GM23338 (cell line): Measurements from ENCODE around the gene PLD5. TPM values are rescaled to one million over a fixed set of nuclear protein-coding genes. Genes with fewer than 3 reads are reported as not detected.
A peak's percentile ranks its signal among the peaks of the same experiment; 100 is the strongest.
"Not testable (repeated sequence)": the region's sequence is repeated elsewhere in the genome, so short reads cannot be mapped to it uniquely, and the experiment has no call there.

ENCODE experiments used
- ATAC-seq: fragments of 200-7000 bp; cut with Tn5 transposase; 3 replicates; pipeline ENCODE4 v1.9.1; 2020
- DNase-seq: peaks from one replicate; pipeline ENCODE4 v3.0.0-alpha.2; 2015; ENCODE audit warnings: low spot score
- H2AFZ ChIP-seq: fragments of 200-600 bp; sonication (generic); 2 replicates; pipeline ENCODE4 v1.8.0; 2016; ENCODE audit warnings: antibody characterized with exemption, mild to moderate bottlenecking, moderate library complexity
- H3F3A ChIP-seq: fragments of 200-600 bp; sonication (generic); replicated peaks from 2 replicates; pipeline ENCODE4 v1.8.0; 2017; ENCODE audit warnings: antibody characterized with exemption, mixed run types, low read depth
- H3K27ac ChIP-seq: fragments of 200-600 bp; sonication (generic); 2 replicates; pipeline ENCODE4 v1.6.1; 2016; ENCODE audit warnings: low read depth
- H3K27me3 ChIP-seq: fragments of 200-600 bp; sonication (generic); 2 replicates; pipeline ENCODE4 v1.8.0; 2016; ENCODE audit warnings: mild to moderate bottlenecking, mixed run types, moderate library complexity; ENCODE audit not compliant: insufficient read depth
- H3K36me3 ChIP-seq: fragments of 200-600 bp; sonication (generic); 2 replicates; pipeline ENCODE4 v1.8.0; 2016; ENCODE audit warnings: mild to moderate bottlenecking; ENCODE audit not compliant: insufficient read depth
- H3K4me1 ChIP-seq: fragments of 200-600 bp; sonication (generic); 2 replicates; pipeline ENCODE4 v1.8.0; 2016; ENCODE audit warnings: mild to moderate bottlenecking, moderate library complexity; ENCODE audit not compliant: insufficient read depth
- H3K4me2 ChIP-seq: fragments of 200-600 bp; sonication (generic); 2 replicates; pipeline ENCODE4 v1.7.1; 2017; ENCODE audit warnings: mixed run types
- H3K4me3 ChIP-seq: fragments of 200-600 bp; sonication (generic); 2 replicates; pipeline ENCODE4 v1.6.1; 2016; ENCODE audit warnings: mixed run types
- H3K79me2 ChIP-seq: fragments of 200-600 bp; sonication (generic); replicated peaks from 2 replicates; pipeline ENCODE4 v1.8.0; 2017; ENCODE audit warnings: mild to moderate bottlenecking; ENCODE audit not compliant: insufficient read depth
- H3K9me2 ChIP-seq: fragments of 200-600 bp; sonication (generic); 2 replicates; pipeline ENCODE4 v1.8.0; 2017; ENCODE audit not compliant: insufficient read depth
- H4K20me1 ChIP-seq: fragments of 200-600 bp; sonication (generic); replicated peaks from 2 replicates; pipeline ENCODE4 v1.8.0; 2017; ENCODE audit warnings: mild to moderate bottlenecking; ENCODE audit not compliant: insufficient read depth
- H3K27ac Mint-ChIP-seq: 2 replicates; pipeline ENCODE4 v1.8.0; 2020; ENCODE audit warnings: inconsistent platforms, mild to moderate bottlenecking, moderate library complexity, mixed read lengths
- H3K27me3 Mint-ChIP-seq: 3 replicates; pipeline ENCODE4 v1.8.0; 2022; ENCODE audit warnings: low read depth, mild to moderate bottlenecking, moderate library complexity, mixed read lengths, inconsistent platforms; ENCODE audit not compliant: insufficient read depth, poor library complexity
- H3K36me3 Mint-ChIP-seq: 3 replicates; pipeline ENCODE4 v1.8.0; 2021; ENCODE audit warnings: low read depth, mild to moderate bottlenecking, inconsistent platforms, moderate library complexity, mixed read lengths
- H3K4me1 Mint-ChIP-seq: 3 replicates; pipeline ENCODE4 v1.8.0; 2020; ENCODE audit warnings: mild to moderate bottlenecking, inconsistent platforms, mixed read lengths
- H3K4me3 Mint-ChIP-seq: 3 replicates; pipeline ENCODE4 v1.8.0; 2021; ENCODE audit warnings: moderate library complexity, mild to moderate bottlenecking, inconsistent platforms, mixed read lengths
- H3K9me3 Mint-ChIP-seq: 3 replicates; pipeline ENCODE4 v1.8.0; 2020; ENCODE audit warnings: moderate library complexity, mild to moderate bottlenecking, inconsistent platforms, mixed read lengths
- CTCF ChIP-seq, 2 experiments: fragments of 200-600 bp in 1 of 2; sonication (generic) in 1 of 2; conservative IDR thresholded peaks; 2 replicates each; pipeline versions ENCODE4 v1.5.1 to v1.6.1; 2016 to 2017; ENCODE audit warnings: antibody characterized with exemption in 2 of 2, low read depth in 2 of 2, mild to moderate bottlenecking in 2 of 2, moderate library complexity in 1 of 2
- ETS1 ChIP-seq: IDR thresholded peaks from 2 replicates; pipeline ENCODE4 v1.6.1; 2016; ENCODE audit warnings: antibody characterized with exemption
- EZH2 ChIP-seq: fragments of 200-600 bp; sonication (generic); IDR thresholded peaks from one replicate; pipeline ENCODE4 v1.8.0; 2017; ENCODE audit warnings: antibody characterized with exemption, mild to moderate bottlenecking, low read depth; ENCODE audit not compliant: unreplicated experiment
- EZH2phosphoT487 ChIP-seq: fragments of 200-600 bp; sonication (generic); IDR thresholded peaks from one replicate; pipeline ENCODE4 v1.8.1; 2018; ENCODE audit warnings: antibody characterized with exemption; ENCODE audit not compliant: unreplicated experiment
- JUNB ChIP-seq: IDR thresholded peaks from one replicate; pipeline ENCODE4 v1.6.1; 2016; ENCODE audit warnings: antibody characterized with exemption; ENCODE audit not compliant: unreplicated experiment
- NANOG ChIP-seq: IDR thresholded peaks from 2 replicates; pipeline ENCODE4 v1.6.1; 2016; ENCODE audit warnings: antibody characterized with exemption, borderline replicate concordance
- POLR2AphosphoS5 ChIP-seq: IDR thresholded peaks from 2 replicates; pipeline ENCODE4 v1.6.1; 2016; ENCODE audit warnings: antibody characterized with exemption, low read depth
- STAT1 ChIP-seq: IDR thresholded peaks from one replicate; pipeline ENCODE4 v1.6.1; 2016; ENCODE audit warnings: antibody characterized with exemption; ENCODE audit not compliant: unreplicated experiment
- ZNF114 ChIP-seq: fragments of 250-450 bp; sonication (Bioruptor Pico); IDR thresholded peaks from 2 replicates; pipeline ENCODE4 v1.5.0; 2020; ENCODE audit warnings: mild to moderate bottlenecking, moderate library complexity
- ZNF331 ChIP-seq: fragments of 250-450 bp; sonication (Bioruptor Pico); IDR thresholded peaks from 2 replicates; pipeline ENCODE4 v1.5.0; 2020; ENCODE audit warnings: low read depth, mild to moderate bottlenecking, moderate library complexity
- ZNF462 ChIP-seq: fragments of 250-450 bp; sonication (Bioruptor Pico); IDR thresholded peaks from 2 replicates; pipeline ENCODE4 v1.5.0; 2020; ENCODE audit warnings: mild to moderate bottlenecking, moderate library complexity
- polyA plus RNA-seq: library from polyadenylated mRNA; unstranded; fragments of >200 nt; fragmentation: Nextera tagmentation; extraction: Ambion mirVana; gene quantifications from 2 replicates; pipeline ENCODE4 v1.2.1, GENCODE V29; 2016
- total RNA-seq: library from RNA; depleted of rRNA; stranded (reverse); fragments of >200 nt; shearing (Covaris generic); gene quantifications from 2 replicates; pipeline ENCODE4 v1.2.3, GENCODE V29; 2014

The PLD5 gene
- total and polyA plus RNA-seq, 2 experiments from 2014 or later: 5.5 to 5.8 TPM

GRCh38 chr1:242058181-242058580 lies 466.3 kb downstream of the PLD5 start:
- peaks cover 11% of the 10 kb centered on the region for H3K4me1 ChIP-seq
- not testable (repeated sequence) for H4K20me1 ChIP-seq, H3F3A ChIP-seq, H3K27me3 ChIP-seq, H3K27ac Mint-ChIP-seq, H3K36me3 Mint-ChIP-seq, H3K4me3 ChIP-seq, ATAC-seq, H3K4me2 ChIP-seq, H3K9me3 Mint-ChIP-seq, H2AFZ ChIP-seq, H3K36me3 ChIP-seq, H3K27me3 Mint-ChIP-seq, H3K9me2 ChIP-seq, DNase-seq, H3K4me3 Mint-ChIP-seq, H3K27ac ChIP-seq, H3K79me2 ChIP-seq
- H3K4me1 Mint-ChIP-seq: peaks cover 13% of the 10 kb centered on the region

- peak; percentile 71 for ATAC-seq
- no peak for TF ChIP-seq POLR2AphosphoS5
- TF ChIP-seq EZH2: no peak
- no peak for TF ChIP-seq ZNF331
- TF ChIP-seq CTCF (conservative IDR thresholded peaks at IDR 0.05; ENCODE audit: low read depth in 2 of 2): no peak
- TF ChIP-seq ZNF114 (CRISPR knock-in tag): no peak
- no peak for TF ChIP-seq ZNF462 (CRISPR knock-in tag)
- no peak for TF ChIP-seq EZH2phosphoT487
- TF ChIP-seq JUNB: no peak
- TF ChIP-seq NANOG: no peak
- TF ChIP-seq STAT1: no peak
- TF ChIP-seq ETS1: no peak
Observed at GRCh38 chr1:242057745-242058115, 466.8 kb downstream of the PLD5 start.

More at GRCh38 chr1:242057745-242058115, 466.8 kb downstream of the PLD5 start:
- Mint-ChIP-seq H3K27ac (no peak overlapping the region), H3K4me3 (no peak overlapping the region), H3K27me3 (peaks cover 2% of the 10 kb centered on the region), H3K9me3 (peaks cover 2% of the 10 kb centered on the region; the same call in 2 of the 3 replicates), H3K36me3 (no peaks in the 10 kb centered on the region; the same call in 2 of the 3 replicates), H3K4me1 (peaks cover 17% of the 10 kb centered on the region)
- no peaks in the 10 kb centered on the region for H3K36me3 ChIP-seq
- no peak overlapping the region for H3K4me2 ChIP-seq
- H3F3A ChIP-seq: no peaks in the 10 kb centered on the region
- no peak overlapping the region for H3K4me3 ChIP-seq
- H3K27ac ChIP-seq: no peak overlapping the region
- no peaks in the 10 kb centered on the region for H3K9me2 ChIP-seq
- no peaks in the 10 kb centered on the region for H3K27me3 ChIP-seq
- H3K4me1 ChIP-seq: peaks cover 11% of the 10 kb centered on the region
- no peak for DNase-seq
- H4K20me1 ChIP-seq: no peaks in the 10 kb centered on the region
- no peaks in the 10 kb centered on the region for H3K79me2 ChIP-seq
- H2AFZ ChIP-seq: peak overlapping the region; percentile 72
